Natural killer cell (primary cell): ENCODE results near the gene SOX8. TPM values are rescaled to one million over a fixed set of nuclear protein-coding genes. Genes with fewer than 3 reads are reported as not detected.

ENCODE experiments used
- ATAC-seq, 3 donors: fragments of 150-1000 bp in 2 of 3; fragments of 200-7000 bp in 1 of 3; cut with Tn5 transposase; 1 replicate in 1 of 3; 2 replicates in 2 of 3; pipeline ENCODE4 v1.10.0; 2021; ENCODE audit warnings: mild to moderate bottlenecking in 2 of 3, moderate library complexity in 2 of 3
- DNase-seq, 2 donors: peaks; one replicate each; pipeline versions ENCODE4 v3.0.0 to v3.0.0-alpha.2; 2013 to 2021; ENCODE audit warnings: mixed read lengths in 1 of 2
- H3K27ac ChIP-seq: one replicate; pipeline ENCODE4 v1.5.1; 2013; ENCODE audit warnings: mild to moderate bottlenecking, low read length
- H3K27me3 ChIP-seq: one replicate; pipeline ENCODE4 v1.6.1; 2013; ENCODE audit warnings: low read length; ENCODE audit not compliant: control insufficient read depth, insufficient read depth
- H3K36me3 ChIP-seq: one replicate; pipeline ENCODE4 v1.6.1; 2013; ENCODE audit warnings: low read length; ENCODE audit not compliant: control insufficient read depth, insufficient read depth
- H3K4me1 ChIP-seq: one replicate; pipeline ENCODE4 v1.6.1; 2013; ENCODE audit warnings: low read length; ENCODE audit not compliant: control insufficient read depth, insufficient read depth
- H3K4me3 ChIP-seq: one replicate; pipeline ENCODE4 v1.5.1; 2013; ENCODE audit warnings: low read length
- H3K9me3 ChIP-seq: one replicate; pipeline ENCODE4 v1.6.1; 2013; ENCODE audit warnings: low read length; ENCODE audit not compliant: control insufficient read depth, insufficient read depth
- H3K27ac Mint-ChIP-seq, 2 donors: one replicate each; pipeline ENCODE4 v1.8.0; 2022; ENCODE audit warnings: mild to moderate bottlenecking in 2 of 2, mixed read lengths in 2 of 2, moderate library complexity in 1 of 2
- H3K27me3 Mint-ChIP-seq, 2 donors: one replicate each; pipeline ENCODE4 v1.8.0; 2022; ENCODE audit warnings: low read depth in 2 of 2, mixed read lengths in 2 of 2
- H3K36me3 Mint-ChIP-seq: one replicate; pipeline ENCODE4 v1.8.0; 2022; ENCODE audit warnings: mixed read lengths
- H3K4me1 Mint-ChIP-seq, 2 donors: one replicate each; pipeline ENCODE4 v1.8.0; 2022; ENCODE audit warnings: mixed read lengths in 2 of 2
- H3K4me3 Mint-ChIP-seq: one replicate; pipeline ENCODE4 v1.8.0; 2022; ENCODE audit warnings: mild to moderate bottlenecking, moderate library complexity, mixed read lengths
- H3K9me3 Mint-ChIP-seq, 2 donors: one replicate each; pipeline ENCODE4 v1.8.0; 2022; ENCODE audit warnings: mixed read lengths in 2 of 2
- WGBS: methylation state at CpG from one replicate; pipeline ENCODE4 v1.1.7; 2013; ENCODE audit warnings: missing lambda C conversion rate; ENCODE audit not compliant: insufficient coverage; 5-methylcytosine and 5-hydroxymethylcytosine counted together
- intact Hi-C: fragments of 100-400 bp; cut with micrococcal nuclease; formaldehyde crosslinking; loops from one replicate; pipeline ENCODE4 v1.14.2; 2022
- total RNA-seq, 4 donors: library from RNA; stranded (reverse); fragments of 120-200 nt in 1 of 4; gene quantifications; one replicate each; pipeline versions ENCODE4 v1.2.3 to v1.2.4, GENCODE V29; 2013 to 2022
- TF ChIP-seq, protein P1 (sequence below): fragments of 200-600 bp; IDR thresholded peaks from one replicate; pipeline ENCODE4 v1.8.0; 2022; ENCODE audit warnings: antibody characterized with exemption

Gene SOX8
- total RNA-seq, 3 donors from 2014 or later (not counting 1 experiment from before 2014, with no cell fraction given) = not detected

DNA sequence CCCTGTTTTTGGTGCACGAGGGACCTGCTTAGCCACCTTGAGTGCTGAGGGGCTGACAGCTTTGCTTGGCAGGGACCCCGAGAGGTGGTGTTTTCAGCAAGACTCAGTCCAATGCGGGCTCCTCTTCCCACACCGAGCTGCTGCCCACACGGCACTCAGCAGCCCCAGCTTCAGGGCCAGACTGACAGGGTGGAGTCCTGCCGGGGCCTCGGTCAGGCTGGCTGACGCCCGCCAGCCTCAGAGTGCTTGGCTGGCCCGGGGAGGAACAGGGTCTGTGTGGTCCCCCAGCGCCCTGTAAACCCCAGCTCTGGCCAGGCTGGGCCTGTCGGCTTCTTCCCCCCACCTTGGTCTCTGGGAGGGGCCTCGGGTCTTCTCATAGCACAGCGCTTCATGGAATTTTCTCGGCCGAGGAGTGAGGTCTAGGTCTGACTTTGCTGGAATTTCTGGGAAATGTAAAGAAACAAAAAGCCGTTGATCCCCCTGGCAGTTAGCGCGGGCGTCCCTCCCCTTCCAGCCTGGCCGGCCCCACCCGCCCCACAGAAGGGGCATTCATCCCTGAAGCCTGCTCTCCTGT, 2.6 kb downstream of the SOX8 start:
- ATAC-seq (no peak), DNase-seq (no peak)
- TF ChIP-seq, protein P1, sequence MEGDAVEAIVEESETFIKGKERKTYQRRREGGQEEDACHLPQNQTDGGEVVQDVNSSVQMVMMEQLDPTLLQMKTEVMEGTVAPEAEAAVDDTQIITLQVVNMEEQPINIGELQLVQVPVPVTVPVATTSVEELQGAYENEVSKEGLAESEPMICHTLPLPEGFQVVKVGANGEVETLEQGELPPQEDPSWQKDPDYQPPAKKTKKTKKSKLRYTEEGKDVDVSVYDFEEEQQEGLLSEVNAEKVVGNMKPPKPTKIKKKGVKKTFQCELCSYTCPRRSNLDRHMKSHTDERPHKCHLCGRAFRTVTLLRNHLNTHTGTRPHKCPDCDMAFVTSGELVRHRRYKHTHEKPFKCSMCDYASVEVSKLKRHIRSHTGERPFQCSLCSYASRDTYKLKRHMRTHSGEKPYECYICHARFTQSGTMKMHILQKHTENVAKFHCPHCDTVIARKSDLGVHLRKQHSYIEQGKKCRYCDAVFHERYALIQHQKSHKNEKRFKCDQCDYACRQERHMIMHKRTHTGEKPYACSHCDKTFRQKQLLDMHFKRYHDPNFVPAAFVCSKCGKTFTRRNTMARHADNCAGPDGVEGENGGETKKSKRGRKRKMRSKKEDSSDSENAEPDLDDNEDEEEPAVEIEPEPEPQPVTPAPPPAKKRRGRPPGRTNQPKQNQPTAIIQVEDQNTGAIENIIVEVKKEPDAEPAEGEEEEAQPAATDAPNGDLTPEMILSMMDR = no peak
- Histone ChIP-seq H3K27ac (no peak overlapping the region), H3K4me1 (peaks cover 10% of the 10 kb centered on the region), H3K27me3 (peaks cover 10% of the 10 kb centered on the region), H3K36me3 (no peaks in the 10 kb centered on the region), H3K4me3 (no peak overlapping the region), H3K9me3 (no peaks in the 10 kb centered on the region)
- H3K9me3 Mint-ChIP-seq = no peaks in the 10 kb centered on the region
- peaks cover 7 to 9% of the 10 kb centered on the region in 2 donors for H3K27me3 Mint-ChIP-seq
- no peaks in the 10 kb centered on the region for H3K36me3 Mint-ChIP-seq
- H3K4me1 Mint-ChIP-seq = peaks cover 5 to 6% of the 10 kb centered on the region in 2 donors
- 92% methylated on average over 22 of the region's 22 CpGs for WGBS
- H3K27ac Mint-ChIP-seq = no peak overlapping the region
- H3K4me3 Mint-ChIP-seq = no peak overlapping the region
- intact Hi-C loops = no loop called here

DNA sequence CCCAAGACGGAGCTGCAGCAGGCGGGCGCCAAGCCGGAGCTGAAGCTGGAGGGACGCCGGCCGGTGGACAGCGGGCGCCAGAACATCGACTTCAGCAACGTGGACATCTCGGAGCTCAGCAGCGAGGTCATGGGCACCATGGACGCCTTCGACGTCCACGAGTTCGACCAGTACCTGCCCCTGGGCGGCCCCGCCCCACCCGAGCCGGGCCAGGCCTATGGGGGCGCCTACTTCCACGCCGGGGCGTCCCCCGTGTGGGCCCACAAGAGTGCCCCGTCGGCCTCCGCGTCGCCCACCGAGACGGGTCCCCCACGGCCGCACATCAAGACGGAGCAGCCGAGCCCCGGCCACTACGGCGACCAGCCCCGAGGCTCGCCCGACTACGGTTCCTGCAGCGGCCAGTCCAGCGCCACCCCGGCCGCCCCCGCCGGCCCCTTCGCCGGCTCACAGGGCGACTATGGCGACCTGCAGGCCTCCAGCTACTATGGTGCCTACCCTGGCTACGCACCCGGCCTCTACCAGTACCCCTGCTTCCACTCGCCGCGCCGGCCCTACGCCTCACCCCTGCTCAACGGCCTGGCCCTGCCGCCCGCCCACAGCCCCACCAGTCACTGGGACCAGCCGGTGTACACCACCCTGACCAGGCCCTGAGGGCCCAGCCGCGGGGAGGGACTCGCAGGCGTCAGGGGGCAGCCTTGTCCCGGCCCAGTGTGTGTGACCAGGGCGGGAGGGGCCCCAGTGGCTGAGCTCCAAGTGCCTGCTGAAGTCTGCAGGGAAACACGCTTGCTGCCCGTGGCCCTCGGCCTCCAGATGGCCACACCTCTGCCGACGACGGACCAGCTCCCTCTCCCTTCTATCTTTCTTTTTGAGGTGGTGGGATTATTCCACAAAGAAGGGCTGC, 3.4 kb downstream of the SOX8 start:
- Mint-ChIP-seq H3K36me3 (no peaks in the 10 kb centered on the region), H3K4me1 (peaks cover 5 to 6% of the 10 kb centered on the region in 2 donors), H3K9me3 (no peaks in the 10 kb centered on the region), H3K4me3 (no peak overlapping the region), H3K27ac (no peak overlapping the region), H3K27me3 (peaks cover 4 to 7% of the 10 kb centered on the region in 2 donors)
- no peak overlapping the region for H3K27ac ChIP-seq
- no peak for DNase-seq
- peaks cover 7% of the 10 kb centered on the region for H3K4me1 ChIP-seq
- H3K36me3 ChIP-seq = no peaks in the 10 kb centered on the region
- no peaks in the 10 kb centered on the region for H3K9me3 ChIP-seq
- TF ChIP-seq, protein P1 = no peak
- intact Hi-C loops = no loop called here
- WGBS = 95% methylated on average over 78 of the region's 78 CpGs
- H3K27me3 ChIP-seq = peaks cover 4% of the 10 kb centered on the region
- H3K4me3 ChIP-seq = no peak overlapping the region
- ATAC-seq = no peak

DNA sequence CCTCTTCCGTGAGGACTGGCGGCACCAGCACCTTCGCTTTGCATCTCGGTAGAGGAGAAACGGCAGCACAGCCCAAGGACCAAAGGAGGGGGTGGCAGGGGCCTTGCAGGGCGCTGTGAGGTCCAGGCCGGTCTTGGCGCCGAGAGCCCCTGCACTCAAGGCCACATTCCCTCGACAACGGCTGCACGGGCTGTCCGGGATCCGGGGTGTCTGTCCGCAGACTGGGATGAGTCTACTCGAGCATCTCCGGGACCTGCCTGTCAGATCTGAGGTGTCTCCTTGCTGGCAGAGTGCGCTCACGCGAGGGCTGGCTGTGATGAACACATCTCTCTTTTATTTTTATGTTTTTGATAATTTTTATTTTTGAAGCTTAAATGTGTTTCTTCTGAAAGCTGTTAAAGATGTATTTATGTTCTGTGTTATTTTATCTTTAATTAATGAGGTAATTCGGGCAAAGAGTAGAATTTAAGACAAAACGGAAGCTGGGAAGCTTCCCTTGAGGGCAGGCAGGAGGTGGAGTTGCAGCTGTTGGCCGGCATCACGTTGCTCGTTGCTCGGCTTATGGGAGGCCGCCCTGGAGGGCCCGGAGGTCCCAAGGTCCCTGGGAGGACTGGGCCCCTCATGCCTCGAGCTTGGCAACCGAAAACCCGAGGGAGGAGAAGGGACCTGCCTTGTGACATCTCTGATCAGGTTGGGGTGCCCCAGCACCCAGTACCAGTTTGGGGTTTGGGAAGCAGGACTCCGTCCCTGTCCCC, 4.3 kb downstream of the SOX8 start:
- 93% methylated on average over 32 of the region's 32 CpGs for WGBS
- no peaks in the 10 kb centered on the region for H3K9me3 ChIP-seq
- Mint-ChIP-seq H3K27ac (no peak overlapping the region), H3K36me3 (no peaks in the 10 kb centered on the region), H3K4me1 (peaks cover 5% of the 10 kb centered on the region in 2 donors), H3K27me3 (peaks cover 3 to 7% of the 10 kb centered on the region in 2 donors), H3K9me3 (no peaks in the 10 kb centered on the region), H3K4me3 (no peak overlapping the region)
- no peak for ATAC-seq
- TF ChIP-seq, protein P1 = no peak
- H3K27ac ChIP-seq = no peak overlapping the region
- H3K4me3 ChIP-seq = no peak overlapping the region
- no peak for DNase-seq
- intact Hi-C loops = no loop called here
- peaks cover 3% of the 10 kb centered on the region for H3K27me3 ChIP-seq
- peaks cover 4% of the 10 kb centered on the region for H3K4me1 ChIP-seq
- H3K36me3 ChIP-seq = no peaks in the 10 kb centered on the region
